Measurements from ENCODE around the gene MYO1B. TPM values are rescaled to one million over a fixed set of nuclear protein-coding genes. Genes with fewer than 3 reads are reported as not detected.

MYO1B gene
- total and polyA plus RNA-seq, 10 of the 15 experiments (the other 5 are each of a cell fraction or from before 2014, with no cell fraction given), result 0.10 to 4.2 (median 1.6) TPM

- in situ Hi-C loops (cut with MboI) (no loop called here), intact Hi-C loops (cut with micrococcal nuclease; ENCODE audit: unreplicated experiment) (no loop called here)
- no TSS peak for BruUV-seq (replicated peaks)
- FAIRE-seq, result no peak
- WGBS (ENCODE audit: insufficient coverage, insufficient replicate concordance, low lambda C conversion rate, missing lambda C conversion rate), result 5% methylated on average over 1 of the region's 1 CpG
- Histone ChIP-seq H3K79me2 (ENCODE audit: control insufficient read depth, insufficient read depth, low read length) (no peaks in the 10 kb centered on the region), H3K27me3 (replicated peaks in 1 of 2; ENCODE audit: control insufficient read depth in 2 of 2, insufficient read depth in 2 of 2, low read length in 1 of 2) (peaks cover 6 to 13% of the 10 kb centered on the region in 2 experiments), H3K4me3 (no peak overlapping the region), H3K27ac (ENCODE audit: control insufficient read depth, insufficient read depth) (no peak overlapping the region), H3K36me3 (ENCODE audit: control insufficient read depth in 2 of 2, insufficient read depth in 2 of 2, low read length in 1 of 2) (no peaks in the 10 kb centered on the region), H2AFZ (ENCODE audit: control insufficient read depth, low read depth, low read length) (no peak overlapping the region), H3K4me2 (ENCODE audit: control insufficient read depth, insufficient read depth) (no peak overlapping the region), H3K9ac (ENCODE audit: control insufficient read depth, insufficient read depth, low read length) (no peak overlapping the region), H4K20me1 (ENCODE audit: control insufficient read depth, insufficient read depth) (no peaks in the 10 kb centered on the region), H3K4me1 (ENCODE audit: control insufficient read depth, insufficient read depth, low read length) (no peaks in the 10 kb centered on the region), H3K9me3 (replicated peaks; ENCODE audit: control insufficient read depth, insufficient read depth, low read length) (no peaks in the 10 kb centered on the region; the same call in 2 of the 3 replicates)
- ChIA-PET RAD21 (ENCODE audit: unreplicated experiment) (no interaction called here), SMC1A (ENCODE audit: uncharacterized antibody, unreplicated experiment) (no interaction called here), CTCF (no interaction called here), POLR2A (no interaction called here)
- ATAC-seq, result peak; percentile 53
- TF ChIP-seq CREM (IDR thresholded peaks at IDR 0.05; ENCODE audit: low read depth), result 0 out of 2 replicates have a peak, but pooled peaks have one; percentile 12
- TF ChIP-seq SREBF2 (IDR thresholded peaks at IDR 0.05; ENCODE audit: low read length), result no peak
- no peak for TF ChIP-seq CEBPB (IDR thresholded peaks at IDR 0.05; ENCODE audit: borderline replicate concordance in 1 of 2, low read depth in 2 of 2, low read length in 2 of 2)
- no peak for TF ChIP-seq EGR1 (IDR thresholded peaks at IDR 0.05; ENCODE audit: borderline replicate concordance in 1 of 2, low read depth in 2 of 2, low read length in 2 of 2)
- peak; percentile 32; the same call in 1 of the 2 replicates for TF ChIP-seq RAD21 (IDR thresholded peaks at IDR 0.05; ENCODE audit: insufficient read depth, low read depth, low read length)
- TF ChIP-seq SPI1 (IDR thresholded peaks at IDR 0.05; ENCODE audit: borderline replicate concordance, insufficient read depth, low read depth, low read length), result peak; percentile 83
- DNase-seq (ENCODE audit: low read depth, low spot score), result no peak
These were observed 2.0 kb upstream of the MYO1B start for GRCh38 chr2:191243154-191243553.

- in situ Hi-C loops (cut with MboI) (no loop called here), intact Hi-C loops (cut with micrococcal nuclease; ENCODE audit: unreplicated experiment) (no loop called here)
- H2AFZ ChIP-seq (ENCODE audit: control insufficient read depth, low read depth, low read length), result no peak overlapping the region
- no peaks in the 10 kb centered on the region for H3K79me2 ChIP-seq (ENCODE audit: control insufficient read depth, insufficient read depth, low read length)
- H3K27me3 ChIP-seq (replicated peaks in 1 of 2; ENCODE audit: control insufficient read depth in 2 of 2, insufficient read depth in 2 of 2, low read length in 1 of 2), result peaks cover 6 to 15% of the 10 kb centered on the region in 2 experiments
- ChIA-PET RAD21 (ENCODE audit: unreplicated experiment) (no interaction called here), SMC1A (ENCODE audit: uncharacterized antibody, unreplicated experiment) (no interaction called here), POLR2A (no interaction called here), CTCF (no interaction called here)
- ATAC-seq, result no peak
- no peaks in the 10 kb centered on the region for H3K4me1 ChIP-seq (ENCODE audit: control insufficient read depth, insufficient read depth, low read length)
- no peak overlapping the region for H3K4me2 ChIP-seq (ENCODE audit: control insufficient read depth, insufficient read depth)
- no TSS peak for BruUV-seq (replicated peaks)
- no peak for FAIRE-seq
- no peak for DNase-seq (ENCODE audit: low read depth, low spot score)
- no peaks in the 10 kb centered on the region; the same call in 2 of the 3 replicates for H3K9me3 ChIP-seq (replicated peaks; ENCODE audit: control insufficient read depth, insufficient read depth, low read length)
- 100% methylated on average over 2 of the region's 2 CpGs for WGBS (ENCODE audit: insufficient coverage, insufficient replicate concordance, low lambda C conversion rate, missing lambda C conversion rate)
- H3K36me3 ChIP-seq (ENCODE audit: control insufficient read depth in 2 of 2, insufficient read depth in 2 of 2, low read length in 1 of 2), result no peaks in the 10 kb centered on the region
- no peak for TF ChIP-seq DPF2 (IDR thresholded peaks at IDR 0.05)
- no peak for TF ChIP-seq PAX5 (IDR thresholded peaks at IDR 0.05; ENCODE audit: borderline replicate concordance, low read depth, low read length)
- TF ChIP-seq MTA3 (IDR thresholded peaks at IDR 0.05; ENCODE audit: borderline replicate concordance, low read length), result no peak
- TF ChIP-seq ELK1 (IDR thresholded peaks at IDR 0.05; ENCODE audit: low read depth, low read length), result no peak
- no peak overlapping the region for H3K27ac ChIP-seq (ENCODE audit: control insufficient read depth, insufficient read depth)
- no peak overlapping the region for H3K4me3 ChIP-seq
- H3K9ac ChIP-seq (ENCODE audit: control insufficient read depth, insufficient read depth, low read length), result no peak overlapping the region
- H4K20me1 ChIP-seq (ENCODE audit: control insufficient read depth, insufficient read depth), result no peaks in the 10 kb centered on the region
These were observed 854 bp upstream of the MYO1B start for GRCh38 chr2:191244350-191244749.

Measured in GM12878 (cell line).